ENCODE data around the gene THOC6.
"Not testable (repeated sequence)": the region's sequence is repeated elsewhere in the genome, so short reads cannot be mapped to it uniquely, and the experiment has no call there.

The THOC6 gene

GRCh38 chr16:3055734-3056115 lies 31.9 kb downstream of the THOC6 start:
- not testable (repeated sequence) for DNase-seq

- DNase-seq, result no peak
These were observed 32.7 kb downstream of the THOC6 start for GRCh38 chr16:3056336-3057180.

GRCh38 chr16:3057181-3058138 lies 33.6 kb downstream of the THOC6 start:
- no peak for DNase-seq

GRCh38 chr16:3058139-3059030 lies 34.5 kb downstream of the THOC6 start:
- peak in 2 of 4 experiments; percentile 41 to 58 for DNase-seq

- DNase-seq, result peak; percentile 89 to 97 (median 95)
These were observed 35.3 kb downstream of the THOC6 start for GRCh38 chr16:3059041-3059722.

- DNase-seq, result no peak
These were observed 35.9 kb downstream of the THOC6 start for GRCh38 chr16:3059723-3060242.

GRCh38 chr16:3060339-3061127 lies 36.7 kb downstream of the THOC6 start:
- DNase-seq, result no peak

- no peak for DNase-seq
These were observed 38.7 kb downstream of the THOC6 start for GRCh38 chr16:3062553-3062952.

GRCh38 chr16:3063625-3064386 lies 40.0 kb downstream of the THOC6 start:
- no peak for DNase-seq

- DNase-seq, result no peak
These were observed 41.4 kb downstream of the THOC6 start, which contains the start of gene IL32 for GRCh38 chr16:3065069-3065741. Gene IL32 (plus strand): TSS chr16:3065640. CDS start chr16:3065812, 172 bp downstream.

- no peak for DNase-seq
These were observed 42.1 kb downstream of the THOC6 start for GRCh38 chr16:3065742-3066439.

GRCh38 chr16:3066440-3066748 lies 42.6 kb downstream of the THOC6 start:
- no peak for DNase-seq

GRCh38 chr16:3068487-3068886 lies 44.7 kb downstream of the THOC6 start:
- DNase-seq, result no peak

GRCh38 chr16:3069146-3069545 lies 45.3 kb downstream of the THOC6 start:
- DNase-seq, result not testable (repeated sequence)

- no peak for DNase-seq
These were observed 46.8 kb downstream of the THOC6 start for GRCh38 chr16:3070608-3071111.

- no peak for DNase-seq
These were observed 47.8 kb downstream of the THOC6 start for GRCh38 chr16:3071655-3072054.

- DNase-seq, result not testable (repeated sequence)
These were observed 48.3 kb downstream of the THOC6 start for GRCh38 chr16:3072148-3072547.

GRCh38 chr16:3072576-3073263 lies 48.9 kb downstream of the THOC6 start:
- not testable (repeated sequence) for DNase-seq

Measured in suppressor macrophage (primary cell).